Measurements from ENCODE around the gene PIAS4.
"Not testable (repeated sequence)": the region's sequence is repeated elsewhere in the genome, so short reads cannot be mapped to it uniquely, and the experiment has no call there.

Gene PIAS4

GRCh38 chr19:3998667-3999412 is 8.7 kb upstream of the PIAS4 start:
- H3K27me3 Mint-ChIP-seq (ENCODE audit: low read depth); H3K36me3 Mint-ChIP-seq (ENCODE audit: low read depth); H3K4me3 Mint-ChIP-seq; H3K9me3 Mint-ChIP-seq; DNase-seq (ENCODE audit: low spot score); H3K27ac Mint-ChIP-seq; H3K4me1 Mint-ChIP-seq (ENCODE audit: low read depth): not testable (repeated sequence)

GRCh38 chr19:4000798-4001197 is 6.7 kb upstream of the PIAS4 start:
- H3K27me3 Mint-ChIP-seq (ENCODE audit: low read depth); H3K27ac Mint-ChIP-seq; H3K4me3 Mint-ChIP-seq; H3K9me3 Mint-ChIP-seq; H3K4me1 Mint-ChIP-seq (ENCODE audit: low read depth); H3K36me3 Mint-ChIP-seq (ENCODE audit: low read depth); DNase-seq (ENCODE audit: low spot score): not testable (repeated sequence)

- Mint-ChIP-seq H3K4me3 (peak overlapping the region; percentile 64), H3K4me1 (ENCODE audit: low read depth) (peaks cover 13% of the 10 kb centered on the region)
- H3K27ac Mint-ChIP-seq; H3K9me3 Mint-ChIP-seq; H3K36me3 Mint-ChIP-seq (ENCODE audit: low read depth); H3K27me3 Mint-ChIP-seq (ENCODE audit: low read depth); DNase-seq (ENCODE audit: low spot score): not testable (repeated sequence)
These were observed 2.1 kb upstream of the PIAS4 start for GRCh38 chr19:4005436-4005835.

GRCh38 chr19:4007836-4008539 is 452 bp downstream of the PIAS4 start:
- Mint-ChIP-seq H3K27ac (peak overlapping the region; percentile 85), H3K4me3 (peak overlapping the region; percentile 85), H3K4me1 (ENCODE audit: low read depth) (peaks cover 13% of the 10 kb centered on the region), H3K36me3 (ENCODE audit: low read depth) (peaks cover 6% of the 10 kb centered on the region), H3K27me3 (ENCODE audit: low read depth) (no peaks in the 10 kb centered on the region), H3K9me3 (no peaks in the 10 kb centered on the region)
- peak; percentile 25 for DNase-seq (ENCODE audit: low spot score)

- H3K4me3 Mint-ChIP-seq, result no peak overlapping the region
- H3K36me3 Mint-ChIP-seq (ENCODE audit: low read depth), result peaks cover 8% of the 10 kb centered on the region
- peaks cover 13% of the 10 kb centered on the region for H3K4me1 Mint-ChIP-seq (ENCODE audit: low read depth)
- H3K27ac Mint-ChIP-seq, result no peak overlapping the region
- no peak for DNase-seq (ENCODE audit: low spot score)
- H3K27me3 Mint-ChIP-seq (ENCODE audit: low read depth), result no peaks in the 10 kb centered on the region
- H3K9me3 Mint-ChIP-seq, result no peaks in the 10 kb centered on the region
These were observed 2.7 kb downstream of the PIAS4 start for GRCh38 chr19:4009990-4010807.

DNA sequence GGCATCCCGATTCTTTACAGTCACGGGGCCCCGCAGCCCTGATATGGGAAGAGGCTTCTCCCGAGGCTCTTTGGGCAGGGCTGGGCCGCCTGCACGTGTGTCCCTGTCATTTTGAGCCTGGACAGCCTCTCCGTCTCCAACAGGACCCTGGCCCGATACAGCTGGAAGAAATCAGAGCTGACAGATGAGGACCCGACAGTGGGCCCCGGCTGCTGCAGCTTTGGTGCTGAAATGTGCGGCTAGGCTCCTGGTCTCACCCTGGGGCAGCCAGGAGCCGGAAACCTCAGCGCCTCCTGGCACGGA is 3.2 kb downstream of the PIAS4 start:
- Mint-ChIP-seq H3K4me3 (no peak overlapping the region), H3K9me3 (no peaks in the 10 kb centered on the region), H3K27ac (no peak overlapping the region), H3K36me3 (ENCODE audit: low read depth) (peaks cover 8% of the 10 kb centered on the region), H3K4me1 (ENCODE audit: low read depth) (peaks cover 13% of the 10 kb centered on the region), H3K27me3 (ENCODE audit: low read depth) (no peaks in the 10 kb centered on the region)
- DNase-seq (ENCODE audit: low spot score), result no peak

GRCh38 chr19:4011430-4011829 is 3.9 kb downstream of the PIAS4 start:
- not testable (repeated sequence) for H3K4me3 Mint-ChIP-seq; DNase-seq (ENCODE audit: low spot score); H3K36me3 Mint-ChIP-seq (ENCODE audit: low read depth); H3K27me3 Mint-ChIP-seq (ENCODE audit: low read depth); H3K9me3 Mint-ChIP-seq; H3K27ac Mint-ChIP-seq
- H3K4me1 Mint-ChIP-seq (ENCODE audit: low read depth), result peaks cover 13% of the 10 kb centered on the region

DNA sequence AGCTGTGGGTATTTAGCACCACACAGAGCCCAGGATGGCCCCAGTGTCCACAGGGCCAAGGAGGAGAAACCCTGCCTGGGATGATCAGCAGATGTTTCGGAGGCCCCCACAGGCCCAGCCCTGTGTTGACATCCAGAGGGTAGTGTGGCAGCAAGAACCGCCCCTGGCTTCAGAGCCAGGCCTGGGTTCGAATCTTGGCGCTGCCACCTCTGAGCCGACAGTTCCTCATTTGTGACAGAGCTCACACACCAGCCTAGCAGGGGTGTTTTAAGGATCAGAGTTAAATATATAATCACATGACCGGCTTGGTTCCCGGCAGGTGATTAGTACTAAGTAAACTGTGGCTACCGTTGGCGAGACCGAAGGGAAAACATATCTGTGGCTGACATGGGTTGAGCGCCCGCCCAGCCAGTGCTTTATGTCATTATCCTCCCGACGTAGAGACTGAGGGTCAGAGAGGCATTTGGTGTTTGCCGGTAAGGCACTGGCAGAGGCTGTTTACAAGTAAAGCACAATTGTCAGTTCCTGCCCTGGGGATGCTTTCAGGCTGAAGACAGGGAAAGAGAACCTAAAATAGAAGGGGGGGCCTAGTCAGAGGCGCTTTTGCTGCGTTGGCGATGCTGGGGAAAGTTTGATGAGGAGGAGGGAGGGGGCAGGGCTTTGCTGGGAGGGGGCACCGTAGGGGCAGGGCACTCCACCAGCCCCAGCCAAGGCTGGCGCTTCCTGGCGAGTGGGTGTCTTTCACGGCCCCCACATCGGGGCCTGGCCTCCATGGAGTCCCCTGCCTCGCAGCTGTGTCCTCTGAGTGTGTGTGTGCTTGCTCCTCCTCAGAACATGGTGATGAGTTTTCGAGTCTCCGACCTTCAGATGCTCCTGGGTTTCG is 4.8 kb downstream of the PIAS4 start:
- H3K4me3 Mint-ChIP-seq, result no peak overlapping the region
- H3K27ac Mint-ChIP-seq, result no peak overlapping the region
- no peaks in the 10 kb centered on the region for H3K9me3 Mint-ChIP-seq
- H3K36me3 Mint-ChIP-seq (ENCODE audit: low read depth), result peaks cover 8% of the 10 kb centered on the region
- no peak for DNase-seq (ENCODE audit: low spot score)
- peaks cover 13% of the 10 kb centered on the region for H3K4me1 Mint-ChIP-seq (ENCODE audit: low read depth)
- H3K27me3 Mint-ChIP-seq (ENCODE audit: low read depth), result no peaks in the 10 kb centered on the region

DNA sequence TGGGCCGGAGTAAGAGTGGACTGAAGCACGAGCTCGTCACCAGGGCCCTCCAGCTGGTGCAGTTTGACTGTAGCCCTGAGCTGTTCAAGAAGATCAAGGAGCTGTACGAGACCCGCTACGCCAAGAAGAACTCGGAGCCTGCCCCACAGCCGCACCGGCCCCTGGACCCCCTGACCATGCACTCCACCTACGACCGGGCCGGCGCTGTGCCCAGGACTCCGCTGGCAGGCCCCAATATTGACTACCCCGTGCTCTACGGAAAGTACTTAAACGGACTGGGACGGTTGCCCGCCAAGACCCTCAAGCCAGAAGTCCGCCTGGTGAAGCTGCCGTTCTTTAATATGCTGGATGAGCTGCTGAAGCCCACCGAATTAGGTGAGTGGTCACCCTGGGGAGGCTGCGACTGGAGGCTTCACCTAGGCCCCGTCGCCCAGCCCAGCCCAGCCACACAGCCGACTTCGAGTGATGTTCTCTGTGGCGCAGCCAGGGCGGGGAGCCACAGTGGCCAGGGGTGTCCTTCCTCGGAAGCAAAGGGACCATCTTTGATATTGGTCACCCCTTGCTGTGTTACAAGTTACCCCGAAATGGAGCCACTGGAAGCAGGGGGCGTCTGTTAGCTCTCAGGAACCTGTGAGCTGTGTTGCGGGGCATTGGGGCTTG is 5.6 kb downstream of the PIAS4 start:
- no peak overlapping the region for H3K27ac Mint-ChIP-seq

DNA sequence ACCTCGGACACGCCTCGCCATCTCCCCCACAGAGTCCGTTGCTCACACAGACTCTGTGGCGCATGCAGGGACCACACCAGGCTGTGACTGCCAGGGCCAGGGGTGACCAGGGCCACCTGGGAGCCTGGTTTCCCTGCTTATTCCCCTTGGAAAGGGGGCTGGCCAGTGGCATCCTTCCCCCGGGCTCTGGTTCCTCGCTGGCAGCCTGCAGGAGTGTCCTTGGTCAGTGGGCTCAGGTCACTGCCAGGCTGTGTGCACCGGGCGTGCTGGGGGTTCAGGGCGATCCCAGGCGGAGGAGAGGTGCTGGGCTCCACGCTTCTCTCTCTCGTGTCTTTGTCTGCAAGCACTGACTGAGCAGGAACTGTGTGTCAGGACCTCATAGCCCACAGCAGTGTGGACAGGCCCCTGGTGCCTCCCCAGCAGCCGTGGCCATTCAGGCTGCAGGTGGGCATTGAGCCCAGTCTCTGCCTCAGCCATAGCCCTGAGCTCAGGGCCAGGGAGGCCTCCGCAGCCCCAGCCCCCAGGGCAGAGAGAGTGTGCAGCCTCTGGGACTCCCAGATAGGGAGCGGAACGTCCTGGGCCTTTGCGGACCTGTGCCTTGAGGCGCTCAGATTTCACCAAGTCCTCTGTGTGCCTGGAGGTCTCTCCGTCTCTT is 6.5 kb downstream of the PIAS4 start:
- Mint-ChIP-seq H3K9me3 (no peaks in the 10 kb centered on the region), H3K36me3 (ENCODE audit: low read depth) (peaks cover 10% of the 10 kb centered on the region), H3K27me3 (ENCODE audit: low read depth) (no peaks in the 10 kb centered on the region), H3K4me1 (ENCODE audit: low read depth) (peaks cover 7% of the 10 kb centered on the region), H3K27ac (no peak overlapping the region), H3K4me3 (no peak overlapping the region)
- DNase-seq (ENCODE audit: low spot score), result no peak

More for the DNA sequence above, 5.6 kb downstream of the PIAS4 start:
- H3K27me3 Mint-ChIP-seq (ENCODE audit: low read depth), result no peaks in the 10 kb centered on the region
- H3K36me3 Mint-ChIP-seq (ENCODE audit: low read depth), result peaks cover 8% of the 10 kb centered on the region
- no peaks in the 10 kb centered on the region for H3K9me3 Mint-ChIP-seq
- DNase-seq (ENCODE audit: low spot score), result no peak
- H3K4me1 Mint-ChIP-seq (ENCODE audit: low read depth), result peaks cover 13% of the 10 kb centered on the region
- H3K4me3 Mint-ChIP-seq, result no peak overlapping the region

- Mint-ChIP-seq H3K27ac (no peak overlapping the region), H3K9me3 (no peaks in the 10 kb centered on the region), H3K27me3 (ENCODE audit: low read depth) (no peaks in the 10 kb centered on the region), H3K36me3 (ENCODE audit: low read depth) (peaks cover 10% of the 10 kb centered on the region), H3K4me1 (ENCODE audit: low read depth) (no peaks in the 10 kb centered on the region), H3K4me3 (no peak overlapping the region)
- peak; percentile 10 for DNase-seq (ENCODE audit: low spot score)
These were observed 7.3 kb downstream of the PIAS4 start for GRCh38 chr19:4014541-4015491.
